WTC11 (cell line): ENCODE results near the gene CYP2U1.

Experiments used
- ATF2 ChIP-seq: sonication (generic); formaldehyde crosslinking; IDR thresholded peaks from 2 replicates; pipeline ENCODE4 v1.8.1; 2022; ENCODE audit warnings: low read depth, missing genetic modification reagents, borderline replicate concordance
- E2F5 ChIP-seq: sonication (generic); formaldehyde crosslinking; IDR thresholded peaks from 2 replicates; pipeline ENCODE4 v1.8.1; 2022; ENCODE audit warnings: mild to moderate bottlenecking, moderate library complexity, missing genetic modification reagents
- ELF4 ChIP-seq: sonication (generic); formaldehyde crosslinking; IDR thresholded peaks from 2 replicates; pipeline ENCODE4 v1.8.1; 2022; ENCODE audit warnings: low read depth, mild to moderate bottlenecking, moderate library complexity, missing genetic modification reagents
- SP1 ChIP-seq: sonication (generic); formaldehyde crosslinking; conservative IDR thresholded peaks from 2 replicates; pipeline ENCODE4 v1.8.1; 2022; ENCODE audit warnings: missing genetic modification reagents
- TEAD4 ChIP-seq: sonication (generic); formaldehyde crosslinking; IDR thresholded peaks from 2 replicates; pipeline ENCODE4 v1.8.0; 2022; ENCODE audit warnings: mild to moderate bottlenecking, missing genetic modification reagents
- ZNF121 ChIP-seq: sonication (generic); formaldehyde crosslinking; IDR thresholded peaks from 2 replicates; pipeline ENCODE4 v1.8.0; 2023; ENCODE audit warnings: missing genetic modification reagents
- TF ChIP-seq, protein P1 (sequence below): fragments of 200-600 bp; IDR thresholded peaks from 2 replicates; pipeline ENCODE4 v1.8.0; 2022; ENCODE audit warnings: antibody characterized with exemption
- TF ChIP-seq, protein P2 (sequence below): sonication (generic); formaldehyde crosslinking; IDR thresholded peaks from 2 replicates; pipeline ENCODE4 v1.8.0; 2022; ENCODE audit warnings: mild to moderate bottlenecking, missing genetic modification reagents
- TF ChIP-seq, protein P3 (sequence below): sonication (generic); formaldehyde crosslinking; IDR thresholded peaks from 2 replicates; pipeline ENCODE4 v1.8.0; 2022; ENCODE audit warnings: mild to moderate bottlenecking, missing genetic modification reagents

DNA sequence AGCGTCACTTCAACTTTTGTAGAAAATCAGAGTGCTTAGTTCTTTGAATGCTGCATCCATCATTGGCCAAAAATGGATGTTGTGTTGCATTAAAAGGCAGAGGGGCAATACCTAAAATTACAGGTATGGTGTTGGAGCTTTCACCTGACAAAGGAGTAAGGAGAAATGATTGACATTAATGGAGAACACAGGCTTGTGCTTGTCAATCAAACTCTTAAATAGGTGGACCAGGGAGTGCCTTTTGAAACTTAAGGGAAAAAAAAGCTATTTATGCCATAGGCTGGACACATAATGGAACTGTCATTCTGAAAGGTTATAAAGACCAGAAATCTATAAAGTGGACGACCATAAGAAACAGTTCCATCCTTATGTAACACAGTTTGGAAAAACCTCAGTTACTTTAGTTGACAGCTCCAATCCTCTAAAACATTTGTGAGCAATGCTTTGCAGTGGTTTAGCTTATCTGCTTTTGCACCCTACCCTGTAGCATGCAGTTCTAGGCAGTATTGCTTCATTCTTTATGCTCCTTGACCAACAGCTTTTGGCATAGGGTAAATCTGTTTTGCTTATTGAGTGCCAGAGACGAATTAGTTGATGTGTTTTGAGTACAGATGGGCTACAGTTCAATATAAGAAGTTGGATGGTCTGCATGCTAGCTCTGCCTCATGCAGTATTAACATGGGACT lies 60.7 kb downstream of the CYP2U1 start:
- TF ChIP-seq, protein P1, sequence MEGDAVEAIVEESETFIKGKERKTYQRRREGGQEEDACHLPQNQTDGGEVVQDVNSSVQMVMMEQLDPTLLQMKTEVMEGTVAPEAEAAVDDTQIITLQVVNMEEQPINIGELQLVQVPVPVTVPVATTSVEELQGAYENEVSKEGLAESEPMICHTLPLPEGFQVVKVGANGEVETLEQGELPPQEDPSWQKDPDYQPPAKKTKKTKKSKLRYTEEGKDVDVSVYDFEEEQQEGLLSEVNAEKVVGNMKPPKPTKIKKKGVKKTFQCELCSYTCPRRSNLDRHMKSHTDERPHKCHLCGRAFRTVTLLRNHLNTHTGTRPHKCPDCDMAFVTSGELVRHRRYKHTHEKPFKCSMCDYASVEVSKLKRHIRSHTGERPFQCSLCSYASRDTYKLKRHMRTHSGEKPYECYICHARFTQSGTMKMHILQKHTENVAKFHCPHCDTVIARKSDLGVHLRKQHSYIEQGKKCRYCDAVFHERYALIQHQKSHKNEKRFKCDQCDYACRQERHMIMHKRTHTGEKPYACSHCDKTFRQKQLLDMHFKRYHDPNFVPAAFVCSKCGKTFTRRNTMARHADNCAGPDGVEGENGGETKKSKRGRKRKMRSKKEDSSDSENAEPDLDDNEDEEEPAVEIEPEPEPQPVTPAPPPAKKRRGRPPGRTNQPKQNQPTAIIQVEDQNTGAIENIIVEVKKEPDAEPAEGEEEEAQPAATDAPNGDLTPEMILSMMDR: no peak
- TF ChIP-seq TEAD4 (CRISPR knock-in tag) (no peak), SP1 (CRISPR knock-in tag) (no peak), ATF2 (no peak), E2F5 (CRISPR knock-in tag) (no peak), ELF4 (CRISPR knock-in tag) (no peak), ZNF121 (CRISPR knock-in tag) (no peak)
- TF ChIP-seq, protein P2, sequence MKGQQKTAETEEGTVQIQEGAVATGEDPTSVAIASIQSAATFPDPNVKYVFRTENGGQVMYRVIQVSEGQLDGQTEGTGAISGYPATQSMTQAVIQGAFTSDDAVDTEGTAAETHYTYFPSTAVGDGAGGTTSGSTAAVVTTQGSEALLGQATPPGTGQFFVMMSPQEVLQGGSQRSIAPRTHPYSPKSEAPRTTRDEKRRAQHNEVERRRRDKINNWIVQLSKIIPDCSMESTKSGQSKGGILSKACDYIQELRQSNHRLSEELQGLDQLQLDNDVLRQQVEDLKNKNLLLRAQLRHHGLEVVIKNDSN: no peak
- TF ChIP-seq, protein P3, sequence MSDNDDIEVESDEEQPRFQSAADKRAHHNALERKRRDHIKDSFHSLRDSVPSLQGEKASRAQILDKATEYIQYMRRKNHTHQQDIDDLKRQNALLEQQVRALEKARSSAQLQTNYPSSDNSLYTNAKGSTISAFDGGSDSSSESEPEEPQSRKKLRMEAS (CRISPR knock-in tag): no peak
